ENCODE data around the gene LTB4R2.

Gene LTB4R2

DNA sequence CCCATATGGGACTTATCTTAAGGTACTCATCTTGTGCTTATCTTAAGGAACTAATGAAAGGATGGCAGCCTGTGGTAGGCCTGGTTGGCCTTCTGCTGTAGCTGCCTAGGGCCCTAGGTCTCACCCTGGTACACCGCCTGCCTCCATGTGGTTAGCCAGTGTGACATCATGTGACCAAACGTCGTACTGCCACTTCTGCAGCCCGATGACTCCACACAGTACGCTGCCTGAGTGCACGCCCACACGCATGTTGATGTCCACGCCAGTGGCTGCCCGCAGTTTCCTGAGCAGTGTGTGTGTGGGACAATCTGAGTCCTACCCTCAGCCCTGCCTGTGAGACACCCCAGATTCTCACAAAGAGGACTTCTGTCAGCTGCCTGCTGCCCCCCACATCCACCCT, 19.8 kb downstream of the LTB4R2 start:
- no peak overlapping the region for H4K5ac ChIP-seq (ENCODE audit: low read length)
- no peak overlapping the region for H2BK5ac ChIP-seq (ENCODE audit: low read length)
- H3K27me3 ChIP-seq (ENCODE audit: insufficient read depth, low read length, poor library complexity): peaks cover 10% of the 10 kb centered on the region
- H3K4ac ChIP-seq (ENCODE audit: low read depth, low read length): no peak overlapping the region
- H3K18ac ChIP-seq (ENCODE audit: low read length): no peak overlapping the region
- H2AK5ac ChIP-seq (ENCODE audit: low read length): no peak overlapping the region
- no peaks in the 10 kb centered on the region for H3K36me3 ChIP-seq (ENCODE audit: control insufficient read depth, insufficient read depth, low read length)
- no peaks in the 10 kb centered on the region for H3K4me1 ChIP-seq (ENCODE audit: control insufficient read depth, low read depth, low read length)
- no peak overlapping the region for H3K56ac ChIP-seq (ENCODE audit: low read length)
- H2BK120ac ChIP-seq (ENCODE audit: low read depth, low read length): no peak overlapping the region
- DNase-seq: no peak
- H4K8ac ChIP-seq (ENCODE audit: low read depth, low read length): no peak overlapping the region
- H3K4me2 ChIP-seq (ENCODE audit: low read length): no peak overlapping the region
- WGBS (ENCODE audit: extremely low coverage, insufficient coverage, low lambda C conversion rate): no CpG with 5 or more reads among the region's 9 CpGs
- H2BK15ac ChIP-seq (replicated peaks; ENCODE audit: low read depth): no peak overlapping the region
- no peaks in the 10 kb centered on the region for H3K79me2 ChIP-seq (ENCODE audit: control insufficient read depth, insufficient read depth, low read length)
- no peak overlapping the region for H3K9ac ChIP-seq (ENCODE audit: low read length)
- H3K4me3 ChIP-seq (ENCODE audit: low read length): no peak overlapping the region
- no peaks in the 10 kb centered on the region for H3K79me1 ChIP-seq (ENCODE audit: low read length)
- no peak overlapping the region for H3K23ac ChIP-seq (ENCODE audit: low read length)
- H3K27ac ChIP-seq (ENCODE audit: low read depth, low read length): no peak overlapping the region

DNA sequence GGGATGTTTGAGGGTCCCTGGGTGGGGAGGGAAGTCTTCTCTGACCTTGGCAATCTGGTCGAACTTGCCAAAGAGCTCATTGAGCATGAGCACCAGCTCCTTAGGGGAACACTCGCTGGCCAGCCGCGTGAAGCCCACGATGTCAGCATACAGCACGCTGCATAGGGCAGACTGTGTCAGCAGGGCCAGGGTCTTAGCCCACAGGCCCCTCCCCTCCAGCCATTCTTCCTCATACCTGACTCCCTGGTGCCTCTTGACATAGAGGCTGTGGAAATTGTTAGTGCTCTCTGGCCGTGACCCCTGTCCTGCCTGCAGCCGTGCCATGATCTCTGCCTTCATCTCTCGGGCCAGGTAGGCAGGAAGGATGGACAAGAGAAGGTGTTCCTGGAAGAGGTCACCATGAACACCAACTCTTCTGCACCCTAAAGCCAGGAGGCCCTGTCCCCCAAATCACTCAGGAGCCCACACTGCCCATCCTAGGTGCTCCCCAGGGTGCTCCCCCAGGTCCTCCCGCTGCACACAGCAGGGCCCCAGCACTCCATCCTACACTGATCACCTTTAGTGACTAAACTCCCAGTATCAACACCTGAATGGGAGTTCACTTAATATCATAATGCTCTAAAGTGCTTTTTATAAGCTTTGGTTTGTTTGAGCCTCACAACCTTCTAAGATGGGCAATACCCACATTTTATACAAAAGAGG, 21.2 kb downstream of the LTB4R2 start:
- peaks cover 2% of the 10 kb centered on the region for H3K4me1 ChIP-seq (ENCODE audit: control insufficient read depth, low read depth, low read length)
- H4K8ac ChIP-seq (ENCODE audit: low read depth, low read length): no peak overlapping the region
- no peak overlapping the region for H2BK15ac ChIP-seq (replicated peaks; ENCODE audit: low read depth)
- WGBS (ENCODE audit: extremely low coverage, insufficient coverage, low lambda C conversion rate): no CpG with 5 or more reads among the region's 10 CpGs
- DNase-seq: no peak
- no peak overlapping the region for H3K4ac ChIP-seq (ENCODE audit: low read depth, low read length)
- H3K9ac ChIP-seq (ENCODE audit: low read length): no peak overlapping the region
- H3K79me1 ChIP-seq (ENCODE audit: low read length): no peaks in the 10 kb centered on the region
- H3K56ac ChIP-seq (ENCODE audit: low read length): no peak overlapping the region
- no peaks in the 10 kb centered on the region for H3K79me2 ChIP-seq (ENCODE audit: control insufficient read depth, insufficient read depth, low read length)
- no peak overlapping the region for H3K23ac ChIP-seq (ENCODE audit: low read length)
- H3K4me3 ChIP-seq (ENCODE audit: low read length): no peak overlapping the region
- H3K27me3 ChIP-seq (ENCODE audit: insufficient read depth, low read length, poor library complexity): peaks cover 15% of the 10 kb centered on the region
- H2AK5ac ChIP-seq (ENCODE audit: low read length): no peak overlapping the region
- no peak overlapping the region for H4K5ac ChIP-seq (ENCODE audit: low read length)
- no peak overlapping the region for H2BK5ac ChIP-seq (ENCODE audit: low read length)
- H3K27ac ChIP-seq (ENCODE audit: low read depth, low read length): no peak overlapping the region
- no peak overlapping the region for H3K18ac ChIP-seq (ENCODE audit: low read length)
- no peak overlapping the region for H2BK120ac ChIP-seq (ENCODE audit: low read depth, low read length)
- no peaks in the 10 kb centered on the region for H3K36me3 ChIP-seq (ENCODE audit: control insufficient read depth, insufficient read depth, low read length)
- H3K4me2 ChIP-seq (ENCODE audit: low read length): no peak overlapping the region

- Histone ChIP-seq H3K18ac (ENCODE audit: low read length) (no peak overlapping the region), H3K4me3 (ENCODE audit: low read length) (no peak overlapping the region), H3K23ac (ENCODE audit: low read length) (no peak overlapping the region), H4K8ac (ENCODE audit: low read depth, low read length) (no peak overlapping the region), H2AK5ac (ENCODE audit: low read length) (no peak overlapping the region), H2BK120ac (ENCODE audit: low read depth, low read length) (no peak overlapping the region), H3K27ac (ENCODE audit: low read depth, low read length) (no peak overlapping the region), H2BK5ac (ENCODE audit: low read length) (no peak overlapping the region), H2BK15ac (replicated peaks; ENCODE audit: low read depth) (no peak overlapping the region), H3K56ac (ENCODE audit: low read length) (no peak overlapping the region), H3K36me3 (ENCODE audit: control insufficient read depth, insufficient read depth, low read length) (no peaks in the 10 kb centered on the region), H3K4me2 (ENCODE audit: low read length) (no peak overlapping the region), H3K79me1 (ENCODE audit: low read length) (no peaks in the 10 kb centered on the region), H3K4ac (ENCODE audit: low read depth, low read length) (no peak overlapping the region), H3K79me2 (ENCODE audit: control insufficient read depth, insufficient read depth, low read length) (no peaks in the 10 kb centered on the region), H4K5ac (ENCODE audit: low read length) (no peak overlapping the region), H3K9ac (ENCODE audit: low read length) (no peak overlapping the region), H3K4me1 (ENCODE audit: control insufficient read depth, low read depth, low read length) (peaks cover 2% of the 10 kb centered on the region), H3K27me3 (ENCODE audit: insufficient read depth, low read length, poor library complexity) (peaks cover 17% of the 10 kb centered on the region)
- no peak for DNase-seq
- WGBS (ENCODE audit: extremely low coverage, insufficient coverage, low lambda C conversion rate): no CpG with 5 or more reads among the region's 26 CpGs
Observed at GRCh38 chr14:24331731-24332267, 21.9 kb downstream of the LTB4R2 start.

- peak overlapping the region; percentile 30 for H3K9ac ChIP-seq (ENCODE audit: low read length)
- peaks cover 2% of the 10 kb centered on the region for H3K4me1 ChIP-seq (ENCODE audit: control insufficient read depth, low read depth, low read length)
- no peak overlapping the region for H3K27ac ChIP-seq (ENCODE audit: low read depth, low read length)
- H4K5ac ChIP-seq (ENCODE audit: low read length): no peak overlapping the region
- H2BK5ac ChIP-seq (ENCODE audit: low read length): no peak overlapping the region
- no peaks in the 10 kb centered on the region for H3K79me1 ChIP-seq (ENCODE audit: low read length)
- no peak overlapping the region for H3K4ac ChIP-seq (ENCODE audit: low read depth, low read length)
- H3K27me3 ChIP-seq (ENCODE audit: insufficient read depth, low read length, poor library complexity): peaks cover 23% of the 10 kb centered on the region
- H3K18ac ChIP-seq (ENCODE audit: low read length): no peak overlapping the region
- H3K4me2 ChIP-seq (ENCODE audit: low read length): peak overlapping the region; percentile 36
- H4K8ac ChIP-seq (ENCODE audit: low read depth, low read length): no peak overlapping the region
- no CpG with 5 or more reads among the region's 56 CpGs for WGBS (ENCODE audit: extremely low coverage, insufficient coverage, low lambda C conversion rate)
- DNase-seq: peak; percentile 79
- H2AK5ac ChIP-seq (ENCODE audit: low read length): no peak overlapping the region
- H3K79me2 ChIP-seq (ENCODE audit: control insufficient read depth, insufficient read depth, low read length): no peaks in the 10 kb centered on the region
- no peaks in the 10 kb centered on the region for H3K36me3 ChIP-seq (ENCODE audit: control insufficient read depth, insufficient read depth, low read length)
- peak overlapping the region; percentile 52 for H3K56ac ChIP-seq (ENCODE audit: low read length)
- H3K4me3 ChIP-seq (ENCODE audit: low read length): no peak overlapping the region
- H2BK15ac ChIP-seq (replicated peaks; ENCODE audit: low read depth): no peak overlapping the region
- no peak overlapping the region for H2BK120ac ChIP-seq (ENCODE audit: low read depth, low read length)
- no peak overlapping the region for H3K23ac ChIP-seq (ENCODE audit: low read length)
Observed at GRCh38 chr14:24332268-24332993, 22.5 kb downstream of the LTB4R2 start.

- H3K79me2 ChIP-seq (ENCODE audit: control insufficient read depth, insufficient read depth, low read length): no peaks in the 10 kb centered on the region
- no peak within 1 kb of the TSS for H4K5ac ChIP-seq (ENCODE audit: low read length)
- peaks cover 2% of the 10 kb centered on the region for H3K4me1 ChIP-seq (ENCODE audit: control insufficient read depth, low read depth, low read length)
- H3K23ac ChIP-seq (ENCODE audit: low read length): no peak within 1 kb of the TSS
- H2AK5ac ChIP-seq (ENCODE audit: low read length): no peak within 1 kb of the TSS
- H2BK5ac ChIP-seq (ENCODE audit: low read length): no peak within 1 kb of the TSS
- H3K79me1 ChIP-seq (ENCODE audit: low read length): no peaks in the 10 kb centered on the region
- no peak within 1 kb of the TSS for H2BK15ac ChIP-seq (replicated peaks; ENCODE audit: low read depth)
- no peak within 1 kb of the TSS for H3K27ac ChIP-seq (ENCODE audit: low read depth, low read length)
- no peak within 1 kb of the TSS for H3K18ac ChIP-seq (ENCODE audit: low read length)
- peak within 1 kb of the TSS; percentile 90 for H3K4me2 ChIP-seq (ENCODE audit: low read length)
- H3K9ac ChIP-seq (ENCODE audit: low read length): peak within 1 kb of the TSS; percentile 42
- H3K56ac ChIP-seq (ENCODE audit: low read length): peak within 1 kb of the TSS; percentile 83
- H2BK120ac ChIP-seq (ENCODE audit: low read depth, low read length): no peak within 1 kb of the TSS
- no peak within 1 kb of the TSS for H4K8ac ChIP-seq (ENCODE audit: low read depth, low read length)
- no peak for DNase-seq
- H3K4me3 ChIP-seq (ENCODE audit: low read length): peak within 1 kb of the TSS; percentile 32
- no peak within 1 kb of the TSS for H3K4ac ChIP-seq (ENCODE audit: low read depth, low read length)
- peaks cover 40% of the 10 kb centered on the region for H3K27me3 ChIP-seq (ENCODE audit: insufficient read depth, low read length, poor library complexity)
- whole genome bisulfite sequencing (ENCODE audit: extremely low coverage, insufficient coverage, low lambda C conversion rate): no CpG with 5 or more reads among the region's 65 CpGs
- no peaks in the 10 kb centered on the region for H3K36me3 ChIP-seq (ENCODE audit: control insufficient read depth, insufficient read depth, low read length)
Observed at GRCh38 chr14:24334431-24335291, 24.7 kb downstream of the LTB4R2 start, which contains the start of gene ADCY4. Gene ADCY4, minus strand, starts transcription at chr14:24335071. Its CDS starts 419 bp downstream, at chr14:24334652.

Data from mesendoderm (in vitro differentiated cells).